Non-pigmented ciliary epithelial cell (primary cell): ENCODE measurements around the gene CYP2U1.
"Not testable (repeated sequence)": the region's sequence is repeated elsewhere in the genome, so short reads cannot be mapped to it uniquely, and the experiment has no call there.

Experiments used
- DNase-seq: peaks from one replicate; pipeline ENCODE4 v3.0.0-alpha.2; 2010; ENCODE audit warnings: low read depth

The CYP2U1 gene

DNA sequence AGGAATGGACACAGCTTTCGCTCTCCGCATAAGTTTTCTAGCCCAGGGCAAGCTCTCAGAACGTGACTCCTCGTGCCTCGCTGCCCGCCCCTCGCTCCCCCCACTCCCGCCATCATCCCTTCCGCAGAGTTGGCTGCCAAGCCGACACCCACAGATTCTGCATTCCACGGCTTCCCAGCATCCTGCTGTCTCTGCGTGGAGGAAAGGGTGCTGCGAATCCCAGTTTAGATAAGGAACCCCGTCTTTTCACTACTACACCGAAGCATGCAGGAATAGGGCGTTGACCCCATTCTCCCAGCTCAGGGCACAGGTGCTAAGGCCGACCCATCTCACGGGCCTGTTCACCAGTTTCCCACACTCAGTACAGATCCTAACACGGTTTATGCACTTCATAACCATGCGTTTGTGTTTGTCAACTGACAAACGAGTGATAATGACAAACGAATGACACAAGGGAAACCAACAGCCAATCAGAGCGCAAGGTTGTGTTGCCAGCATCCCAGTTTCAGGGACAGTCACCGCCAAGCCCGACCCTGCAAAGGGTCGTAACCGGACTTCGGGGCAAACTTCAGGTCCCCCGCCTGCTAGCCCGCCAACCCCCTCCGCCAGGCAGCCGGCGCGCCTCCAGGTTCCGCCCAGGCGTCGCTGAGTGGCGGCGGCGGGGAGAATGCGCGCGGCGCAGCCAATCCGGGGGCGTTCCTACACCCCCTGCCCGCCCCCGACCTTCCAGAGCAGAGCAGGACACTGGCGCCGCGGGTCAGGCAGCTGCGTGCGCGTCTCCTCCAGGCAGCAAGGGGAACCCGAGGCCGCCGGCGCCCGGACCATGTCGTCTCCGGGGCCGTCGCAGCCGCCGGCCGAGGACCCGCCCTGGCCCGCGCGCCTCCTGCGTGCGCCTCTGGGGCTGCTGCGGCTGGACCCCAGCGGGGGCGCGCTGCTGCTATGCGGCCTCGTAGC, at the start of gene CYP2U1:
TSS of gene CYP2U1 (plus strand) at position 729 of the 954 bp plus-strand sequence. CDS start at position 824, 95 bp downstream.
- DNase-seq = no peak

DNA sequence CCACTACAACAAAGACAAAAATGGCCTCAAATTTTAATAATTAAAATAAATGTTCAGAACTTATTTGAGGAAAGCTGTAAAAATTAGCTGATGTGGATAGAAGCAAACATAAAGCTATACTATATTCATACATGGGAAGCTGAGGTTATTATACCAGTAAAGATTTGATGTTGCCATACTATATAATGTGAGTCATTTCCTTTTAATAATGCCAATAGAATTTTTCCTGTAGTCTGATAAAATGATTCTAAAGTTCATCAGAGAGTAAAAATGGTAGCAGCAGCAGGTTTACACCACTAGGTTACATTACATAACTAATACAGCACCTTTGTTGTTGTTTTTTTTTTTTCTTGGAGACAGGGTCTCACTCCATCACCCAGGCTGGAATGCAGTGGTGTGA, 45.5 kb upstream of the CYP2U1 start:
- DNase-seq = no peak

DNA sequence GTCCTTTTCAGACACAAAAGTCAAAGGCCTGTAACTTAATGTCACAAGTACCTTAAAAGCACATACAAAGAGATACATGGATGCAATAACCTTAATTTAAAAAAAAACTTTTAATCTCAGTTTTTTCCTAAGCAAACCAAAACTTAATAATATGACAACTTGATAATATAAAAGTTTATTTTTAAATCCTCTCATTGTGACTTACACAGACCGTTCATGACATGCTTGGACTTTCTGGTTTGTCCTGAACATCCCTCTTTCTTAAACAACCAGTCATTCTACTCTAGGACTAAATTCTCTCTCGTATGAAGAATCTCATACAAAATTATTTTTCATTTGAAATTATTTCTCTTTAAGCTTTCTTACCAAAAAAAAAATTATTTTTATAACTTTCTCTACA, 43.1 kb upstream of the CYP2U1 start:
- no peak for DNase-seq

DNA sequence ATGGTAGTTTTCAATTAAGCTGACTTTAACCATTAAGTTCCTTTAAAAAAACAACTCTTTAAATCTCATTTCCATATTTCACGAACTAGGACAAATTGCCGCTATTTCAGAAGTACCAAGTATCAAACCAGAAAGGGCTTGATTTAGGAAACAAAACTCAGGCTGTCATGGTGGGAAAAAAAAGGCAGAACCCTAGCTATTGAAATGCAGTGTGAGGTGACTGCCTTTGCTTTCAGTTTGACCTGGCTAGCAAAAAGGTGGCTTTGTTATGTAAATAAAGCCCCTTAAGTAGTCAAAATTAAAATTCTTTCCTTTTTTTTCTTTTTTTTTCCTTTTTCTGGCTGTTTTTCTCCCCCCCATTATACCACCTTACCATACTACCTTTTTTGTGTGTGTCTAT, 40.6 kb upstream of the CYP2U1 start:
- DNase-seq = no peak

DNA sequence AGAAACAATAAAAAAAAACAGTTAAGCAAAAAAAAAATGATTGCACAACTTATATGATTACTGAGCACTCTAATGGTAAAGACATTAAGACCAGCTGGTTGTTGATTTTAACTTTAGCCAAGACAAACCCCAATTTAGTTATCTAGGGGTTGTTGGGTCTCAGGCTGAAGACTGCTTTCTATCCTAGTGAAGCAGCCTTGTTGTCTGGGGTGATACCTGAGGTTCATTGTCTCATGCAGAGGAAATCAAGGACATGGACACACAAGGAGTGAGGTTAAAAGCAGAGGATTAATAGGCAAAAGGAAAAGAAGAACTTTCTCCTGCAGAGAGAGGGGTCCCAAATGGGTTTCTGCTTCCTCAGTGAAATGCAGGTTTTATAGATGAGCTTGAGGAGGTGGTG, 40.0 kb upstream of the CYP2U1 start:
- no peak for DNase-seq

DNA sequence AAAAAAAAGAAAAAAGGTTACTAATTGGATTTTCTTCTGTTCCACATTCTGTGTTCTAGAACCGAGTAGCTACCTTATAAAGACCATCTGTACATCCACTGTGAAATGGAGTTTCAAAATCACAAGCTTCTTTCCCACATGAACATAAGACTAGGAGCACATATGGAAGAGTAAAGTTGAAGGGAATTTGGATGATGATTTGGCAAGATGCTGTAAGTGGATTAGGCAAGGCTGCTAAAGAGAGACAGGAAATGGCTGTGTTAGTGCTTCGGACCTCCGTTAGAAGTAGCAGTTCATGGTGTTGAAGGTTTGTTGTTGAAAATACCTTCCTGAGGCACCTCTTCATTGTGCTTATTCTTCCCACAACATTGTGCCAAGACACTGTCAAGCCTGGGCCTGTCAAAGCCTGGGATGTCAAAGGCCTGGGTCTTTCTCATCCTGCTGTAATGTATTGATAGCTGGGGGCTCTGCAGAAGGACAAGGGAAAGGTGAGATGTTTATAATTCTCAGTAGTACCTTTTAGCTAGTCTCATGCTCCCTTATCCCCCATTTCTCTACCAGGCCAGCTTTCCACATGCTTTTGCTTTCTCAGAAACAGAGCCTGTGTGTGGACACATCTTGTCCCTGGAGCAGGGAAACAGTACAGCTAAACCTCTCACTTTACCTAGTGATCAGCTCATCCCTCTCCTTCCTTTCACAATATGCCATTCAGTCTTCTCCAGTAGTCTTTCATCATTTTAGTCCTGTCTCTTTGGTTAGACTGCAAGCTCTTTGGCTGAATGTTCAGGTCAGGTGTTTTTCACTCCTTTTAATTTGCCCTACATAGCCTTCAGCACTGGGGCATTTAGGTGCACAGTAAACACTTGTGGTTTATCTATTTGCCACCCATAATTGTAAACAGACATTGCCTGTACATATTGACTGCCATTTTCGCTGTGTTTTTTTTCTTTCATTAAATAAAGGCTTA, 37.9 kb upstream of the CYP2U1 start:
- DNase-seq = no peak

DNA sequence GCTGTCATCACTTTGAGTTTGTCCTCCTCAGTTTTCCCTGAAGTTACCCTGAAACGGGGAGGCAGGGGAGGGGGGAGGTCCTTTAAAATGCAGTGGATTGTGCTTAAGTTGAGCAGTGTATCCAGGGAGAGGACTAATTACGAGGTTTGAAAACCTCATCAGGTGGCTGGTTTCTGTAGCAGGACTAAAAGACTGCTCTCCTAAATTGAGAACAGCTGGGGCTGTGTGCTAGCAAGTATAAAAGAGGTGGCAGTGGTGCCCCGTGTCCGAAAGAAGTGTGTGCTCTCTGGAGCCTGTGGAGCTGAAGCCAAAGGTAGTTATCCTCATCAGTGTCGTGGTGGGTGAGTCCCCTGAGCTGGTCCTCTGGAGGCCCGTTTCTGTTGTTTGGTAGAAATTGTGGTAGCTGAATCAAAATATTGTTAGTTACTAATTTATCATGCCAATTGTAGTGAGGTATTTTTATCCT, 37.2 kb upstream of the CYP2U1 start:
- no peak for DNase-seq

DNA sequence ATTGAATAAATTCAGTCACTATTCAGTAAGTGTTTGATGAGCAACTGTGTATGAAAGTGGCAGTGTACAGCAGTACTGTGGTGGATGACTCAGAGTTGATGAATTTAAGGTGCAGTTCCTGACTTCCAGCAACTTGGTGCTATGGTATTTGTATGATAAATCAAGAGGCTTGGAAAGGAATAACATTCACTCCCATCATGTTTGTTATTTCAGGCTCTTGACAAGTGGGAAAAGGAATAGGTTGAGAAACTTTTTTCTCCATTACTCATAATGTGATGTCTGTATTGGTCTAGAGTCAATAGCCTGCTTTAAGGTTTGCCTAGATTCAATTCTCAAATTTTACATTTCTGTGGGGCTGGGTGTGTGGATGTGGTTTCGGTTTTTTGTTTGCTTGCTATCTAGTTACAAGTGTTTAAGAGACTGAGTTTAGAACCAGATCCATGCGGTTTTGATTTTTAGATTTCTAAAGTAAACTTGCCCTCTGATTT, 35.1 kb upstream of the CYP2U1 start:
- DNase-seq = peak; percentile 96

DNA sequence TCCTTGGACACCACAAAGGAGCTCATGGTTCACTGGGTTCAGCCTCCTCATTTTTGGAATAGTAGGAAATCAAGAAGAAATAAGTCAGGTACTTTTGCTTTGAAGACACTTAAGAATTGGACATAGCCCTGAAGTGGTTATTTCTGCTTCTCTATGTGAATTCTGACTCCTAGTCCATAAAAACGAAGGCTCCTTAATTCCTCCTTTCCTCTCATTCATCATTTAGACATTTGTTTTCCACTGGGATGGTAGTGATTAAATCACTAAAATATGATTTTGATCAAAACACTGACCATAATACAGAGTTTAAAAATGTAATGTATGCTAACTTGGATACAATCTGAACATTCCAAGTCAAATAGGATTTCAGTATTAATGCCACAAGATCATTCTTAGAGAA, 34.7 kb upstream of the CYP2U1 start:
- no peak for DNase-seq

DNA sequence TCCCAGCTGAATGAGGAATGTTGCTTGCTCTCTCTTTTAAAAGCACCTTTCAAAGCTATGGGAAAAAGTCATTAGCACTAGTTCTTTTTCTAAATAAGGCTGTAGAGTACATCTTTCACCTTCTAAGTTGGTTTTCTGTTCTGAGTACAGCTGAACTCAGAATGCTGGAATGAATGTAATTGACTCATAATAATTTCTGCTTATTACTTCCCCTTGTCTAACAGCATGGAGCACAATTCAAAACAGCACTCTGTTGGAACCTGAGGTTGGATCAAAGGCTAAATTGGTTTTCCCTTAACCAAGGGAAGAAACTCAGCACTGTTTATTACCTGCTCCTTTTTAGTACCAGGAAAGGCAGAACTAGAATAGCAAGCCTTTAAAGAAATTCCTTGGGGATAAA, 33.5 kb upstream of the CYP2U1 start:
- no peak for DNase-seq

DNA sequence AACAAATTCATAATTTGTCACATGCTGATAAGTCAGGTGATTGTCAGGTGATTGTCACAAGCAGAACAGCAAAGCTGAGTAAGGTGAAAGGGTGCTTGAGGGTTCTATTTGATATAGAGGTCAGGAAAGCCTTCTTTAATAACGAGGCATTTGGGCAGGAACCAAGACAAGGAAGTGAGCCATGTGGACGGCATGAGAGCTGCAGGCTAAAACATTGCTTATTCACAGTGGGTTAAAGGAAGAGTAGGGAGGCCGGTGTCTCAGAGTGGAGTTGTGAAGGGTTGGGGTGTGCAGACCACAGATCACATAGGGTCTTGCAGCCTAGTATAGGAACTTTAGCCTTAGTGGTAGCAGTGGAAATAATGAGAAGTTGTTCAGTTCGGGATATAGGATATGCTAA, 31.3 kb upstream of the CYP2U1 start:
- no peak for DNase-seq

DNA sequence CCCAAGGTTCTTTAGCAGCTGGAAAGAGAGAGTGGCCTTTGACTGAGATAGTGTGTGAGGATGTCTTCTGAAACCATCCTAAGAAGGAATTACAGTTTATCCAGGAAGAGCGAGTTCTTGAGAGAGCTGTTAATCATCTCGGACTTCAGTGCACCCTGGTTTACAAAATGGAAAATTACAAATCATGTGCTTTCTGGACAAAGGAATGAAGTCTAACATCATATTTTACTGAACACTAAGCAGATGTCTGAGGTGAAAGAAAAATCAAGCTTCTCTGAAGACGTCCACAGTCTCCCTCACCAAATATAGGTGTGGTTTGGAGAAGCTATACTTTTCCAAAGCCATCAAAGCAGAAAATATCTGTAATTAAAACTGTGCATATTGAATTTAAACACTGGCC, 30.8 kb upstream of the CYP2U1 start:
- DNase-seq = no peak

DNA sequence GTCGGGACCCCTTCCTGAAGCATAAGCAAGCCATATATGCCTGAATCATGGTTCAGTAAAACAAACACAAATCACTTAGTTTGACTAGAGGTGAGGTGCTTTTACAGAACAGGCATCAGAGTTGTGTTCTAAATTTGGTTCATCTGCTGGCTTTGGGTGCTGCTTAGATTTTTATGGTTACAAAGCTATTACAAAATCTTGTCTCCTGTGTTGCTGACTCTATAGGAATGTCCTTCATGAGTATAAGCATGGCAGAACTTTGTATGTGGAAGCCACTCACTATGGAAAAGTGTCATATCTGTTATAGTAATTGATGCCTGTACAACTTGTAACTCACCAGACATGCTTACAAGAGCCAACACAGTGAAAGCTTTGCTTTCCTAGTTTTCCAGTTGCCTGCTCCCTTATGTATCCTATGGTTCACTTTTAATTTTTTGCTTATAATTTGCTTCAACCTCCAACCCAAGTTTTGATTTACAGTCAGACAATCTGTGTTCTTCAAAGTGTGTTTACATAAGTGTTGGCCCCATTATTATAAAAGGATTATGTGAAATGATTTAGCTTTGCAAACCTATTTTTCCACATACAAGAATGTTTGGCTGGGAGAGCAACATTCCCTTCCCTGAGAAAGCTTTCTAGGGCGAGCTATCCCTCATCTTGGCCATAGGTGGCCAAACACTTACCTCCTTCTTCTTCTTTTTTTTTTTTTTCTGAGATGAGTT, 30.0 kb upstream of the CYP2U1 start:
- no peak for DNase-seq

DNA sequence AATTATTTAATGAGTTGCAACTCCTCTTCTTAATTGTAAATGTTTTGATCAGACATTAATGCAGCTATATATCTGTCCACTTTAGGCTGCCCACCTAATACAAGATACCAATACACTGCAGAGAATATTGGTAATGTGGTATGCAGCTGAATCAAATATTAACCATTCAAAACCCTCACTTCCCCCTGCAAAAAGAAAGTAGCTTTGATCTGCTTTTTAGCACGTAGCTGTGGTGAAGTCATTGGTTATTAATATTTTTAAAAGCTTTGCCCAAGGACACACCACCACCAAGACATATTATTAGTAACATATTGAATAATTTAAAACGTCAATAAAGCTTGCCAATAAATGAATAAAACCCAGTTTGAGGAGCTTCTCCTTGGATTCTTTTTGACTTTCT, 28.6 kb upstream of the CYP2U1 start:
- no peak for DNase-seq

DNA sequence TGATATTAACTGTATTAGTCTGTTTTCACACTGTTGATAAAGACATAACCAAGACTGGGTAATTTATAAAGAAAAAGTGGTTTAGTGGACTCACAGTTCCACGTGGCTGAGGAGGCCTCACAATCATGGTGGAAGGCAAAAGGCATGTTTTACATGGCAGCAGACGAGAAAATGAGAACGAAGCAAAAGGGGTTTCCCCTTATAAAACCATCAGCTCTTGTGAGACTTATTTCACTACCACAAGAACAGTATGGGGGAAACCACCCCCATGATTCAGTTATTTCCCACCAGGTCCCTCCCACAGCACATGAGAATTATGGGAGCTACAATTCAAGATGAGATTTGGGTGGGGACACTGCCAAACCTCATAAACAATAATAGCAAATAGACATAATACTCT, 26.3 kb upstream of the CYP2U1 start:
- DNase-seq = not testable (repeated sequence)

DNA sequence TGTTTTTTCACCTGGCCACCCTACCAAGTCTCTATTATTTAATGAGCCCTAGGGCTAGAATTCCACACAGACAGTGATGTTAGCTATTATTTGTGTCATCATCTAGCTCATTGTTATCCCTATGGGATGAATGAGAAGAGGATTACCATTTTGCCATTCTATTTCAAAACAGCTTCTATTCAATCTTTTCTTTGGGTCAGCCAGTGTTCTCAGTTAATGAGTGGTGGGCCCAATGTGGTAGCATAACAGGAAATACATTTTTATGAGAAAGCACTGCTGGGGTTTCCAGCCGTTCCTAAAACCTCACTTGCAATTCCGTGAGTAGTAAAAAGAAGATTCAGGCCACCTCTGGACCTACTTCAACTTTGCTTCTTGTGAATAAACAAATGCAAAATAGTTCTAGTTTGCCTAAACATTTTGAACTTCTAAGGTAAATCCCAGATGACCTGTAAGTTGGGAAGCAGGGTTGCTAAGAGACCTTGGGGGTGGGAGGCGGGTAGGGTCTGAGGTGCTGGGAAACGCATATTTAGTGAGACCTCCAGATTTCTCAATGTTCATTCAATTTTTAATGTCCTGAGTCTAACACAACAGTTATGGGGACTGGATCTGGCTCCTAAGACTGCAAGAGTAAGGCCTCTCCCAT, 24.8 kb upstream of the CYP2U1 start:
- DNase-seq = no peak

DNA sequence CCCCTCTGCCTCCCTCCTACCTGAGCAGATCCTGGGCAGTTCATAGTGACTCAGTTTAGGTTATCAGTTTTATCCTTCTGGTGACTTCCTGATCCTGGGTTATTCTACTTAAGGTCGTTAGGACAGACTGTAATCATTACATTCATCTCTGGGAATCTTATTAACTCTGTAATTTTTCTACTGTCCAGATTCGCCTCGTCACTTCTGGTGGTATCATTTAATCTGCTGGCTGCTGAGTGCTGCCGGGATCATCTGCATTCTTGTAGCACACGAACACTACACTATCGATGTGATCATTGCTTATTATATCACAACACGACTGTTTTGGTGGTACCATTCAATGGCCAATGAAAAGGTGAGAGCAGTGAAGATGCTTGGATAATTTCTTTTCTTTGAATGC, 23.0 kb upstream of the CYP2U1 start:
- DNase-seq = no peak

DNA sequence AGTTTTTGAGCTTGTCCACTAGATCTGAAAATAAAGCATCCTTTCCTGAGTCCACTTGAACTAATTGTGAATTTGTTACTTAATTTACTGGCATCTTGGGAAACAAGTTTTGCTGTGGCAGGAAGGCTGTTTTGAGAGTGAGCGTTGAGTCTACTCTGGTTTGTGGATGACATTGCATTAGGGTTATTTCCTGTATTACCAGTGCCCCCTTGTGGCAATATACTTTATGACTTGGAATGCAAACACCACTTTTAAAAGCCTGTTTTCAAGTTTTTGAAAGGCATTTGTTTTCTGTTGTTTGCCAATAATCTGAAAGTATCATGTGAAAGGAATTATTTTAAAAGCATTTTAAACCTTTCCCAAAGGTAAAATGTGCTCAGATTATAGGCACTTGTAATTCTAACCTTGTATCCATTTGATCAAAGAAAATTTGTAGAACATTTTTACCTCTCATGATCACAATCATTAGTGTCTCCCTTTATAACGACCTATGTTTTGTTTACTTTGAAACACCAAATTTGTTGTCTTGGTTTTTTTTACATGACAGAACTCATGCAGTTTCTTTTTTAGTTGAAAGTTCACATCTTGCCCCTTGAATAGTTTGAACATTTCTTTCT, 18.0 kb upstream of the CYP2U1 start:
- DNase-seq = no peak

DNA sequence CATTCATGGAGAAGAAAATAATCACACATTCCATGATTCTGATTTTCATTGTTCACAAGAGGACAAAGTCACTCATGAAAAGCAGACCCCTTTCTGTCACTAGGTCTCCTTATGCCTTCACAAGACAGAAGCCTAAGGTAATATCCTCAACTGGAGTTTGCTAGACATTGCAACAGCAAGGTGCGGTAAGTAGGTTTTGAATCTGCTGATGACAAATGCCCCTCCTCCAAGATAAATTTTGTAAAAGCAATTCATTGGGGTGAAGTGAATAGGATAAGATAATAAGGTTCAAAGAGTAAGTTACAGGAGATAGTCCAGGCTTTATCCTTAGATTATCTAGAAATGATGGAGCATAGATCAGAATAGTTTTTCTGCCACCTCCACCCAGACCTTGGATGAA, 16.1 kb upstream of the CYP2U1 start:
- no peak for DNase-seq

DNA sequence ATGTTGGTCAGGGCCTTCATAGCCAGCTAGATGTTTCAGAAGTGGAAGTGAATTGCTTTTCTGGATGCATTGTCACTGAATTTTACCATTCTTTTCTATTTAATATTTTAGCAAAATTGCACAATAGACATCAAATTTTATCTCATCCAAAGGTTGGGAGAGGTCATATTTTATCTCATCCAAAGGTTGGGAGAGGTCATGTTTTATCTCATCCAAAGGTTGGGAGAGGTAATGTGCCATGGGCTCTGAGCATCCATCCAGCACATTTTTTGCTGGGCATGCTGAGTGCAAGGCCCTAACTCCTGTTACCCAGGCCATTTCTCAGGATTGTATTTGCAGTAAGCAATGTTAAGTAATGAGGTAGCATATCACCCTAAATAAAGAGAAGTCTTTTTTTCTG, 14.7 kb upstream of the CYP2U1 start:
- no peak for DNase-seq

DNA sequence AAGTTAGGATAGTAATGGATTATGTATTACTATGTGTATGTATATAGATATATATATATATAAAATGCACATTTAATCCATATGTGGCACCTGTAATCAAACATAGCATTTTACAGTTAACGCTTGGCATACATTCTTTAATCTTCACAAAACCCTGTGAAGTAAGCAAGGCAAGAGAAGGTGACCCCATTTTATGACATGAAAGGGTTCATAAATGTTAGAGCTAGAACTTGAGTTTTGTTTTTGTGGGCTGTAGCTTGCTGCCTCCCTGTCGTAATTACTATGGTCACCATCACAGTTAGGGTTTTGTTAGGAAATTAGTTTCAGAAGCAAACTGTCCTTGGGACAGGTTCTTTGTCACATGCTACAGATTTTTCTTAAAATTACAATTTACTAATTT, 13.8 kb upstream of the CYP2U1 start:
- no peak for DNase-seq
